Keratinocyte (primary cell): ENCODE measurements around the gene ZCCHC17.

Source experiments
- CTCF ChIP-seq, 3 experiments: IDR thresholded peaks in 1 of 3; conservative IDR thresholded peaks in 1 of 3; optimal IDR thresholded peaks in 1 of 3; 2 replicates in 2 of 3; 3 replicates in 1 of 3; pipeline versions ENCODE3 to v1.5.1; 2011; ENCODE audit warnings: low read length in 3 of 3, mild to moderate bottlenecking in 3 of 3, moderate library complexity in 2 of 3, control low read depth in 1 of 3, inconsistent platforms in 1 of 3; ENCODE audit not compliant: insufficient read depth in 2 of 3; ENCODE audit errors: extremely low read depth in 1 of 3
- EZH2 ChIP-seq: IDR thresholded peaks from one replicate; pipeline ENCODE4 v1.6.1; 2012; ENCODE audit warnings: inconsistent platforms, mild to moderate bottlenecking, low read length, moderate library complexity

DNA sequence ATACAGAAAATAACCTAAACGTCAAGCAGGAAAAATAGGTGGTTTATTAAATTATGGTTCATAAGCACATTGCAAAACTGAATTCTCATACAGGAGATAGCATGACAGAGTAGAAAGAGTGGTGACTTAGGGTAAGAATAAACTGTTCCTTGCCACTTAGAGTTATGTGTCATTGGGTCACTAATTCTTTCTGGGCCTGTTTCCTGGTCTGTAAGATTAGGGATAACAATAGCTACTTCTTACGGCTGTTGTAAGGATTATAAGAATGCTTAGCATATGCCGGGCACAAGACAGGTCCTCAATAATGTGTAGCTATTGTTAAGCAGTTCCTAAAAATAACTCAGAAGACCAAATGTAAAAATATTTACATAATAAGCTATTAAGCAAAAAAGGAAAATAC is 24.5 kb upstream of the ZCCHC17 start:
- TF ChIP-seq CTCF (optimal IDR thresholded peaks at IDR 0.05 in 1 of 3, IDR thresholded peaks at IDR 0.05 in 1 of 3, conservative IDR thresholded peaks at IDR 0.05 in 1 of 3; ENCODE audit: extremely low read depth in 1 of 3, insufficient read depth in 2 of 3, low read length in 3 of 3) (no peak), EZH2 (no peak)
